ENCODE results near the gene PLK4. TPM values are rescaled to one million over a fixed set of nuclear protein-coding genes. Genes with fewer than 3 reads are reported as not detected.
"Not testable (repeated sequence)": the region's sequence is repeated elsewhere in the genome, so short reads cannot be mapped to it uniquely, and the experiment has no call there.

PLK4 gene
- total and polyA plus RNA-seq, 7 donors = 0.16 to 7.5 (median 2.9) TPM; not detected in 1

DNA sequence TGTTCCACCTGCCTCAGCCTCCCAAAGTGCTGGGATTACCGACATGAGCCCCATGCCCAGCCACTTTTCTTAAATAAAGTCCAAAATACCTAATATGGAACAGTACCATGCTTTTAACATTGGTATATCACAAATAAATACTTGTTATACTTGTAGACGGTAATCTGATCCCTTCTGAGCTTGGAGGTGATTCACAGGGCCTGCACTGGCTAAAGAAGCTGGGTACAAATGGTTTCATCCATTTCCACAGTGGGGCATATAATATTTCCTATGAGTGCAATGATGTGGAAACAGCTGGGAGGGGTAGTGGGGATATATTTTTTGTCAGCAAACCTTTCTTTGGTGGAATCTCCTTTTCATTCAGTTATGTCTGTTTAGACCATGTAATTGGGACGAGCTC is 35.8 kb downstream of the PLK4 start:
- no peak overlapping the region for H3K27ac ChIP-seq
- no peaks in the 10 kb centered on the region for H3K27me3 ChIP-seq
- no peaks in the 10 kb centered on the region for H3K9me3 ChIP-seq
- 94 to 96% methylated on average over 3 of the region's 3 CpGs for WGBS, 2 donors
- H3K4me1 ChIP-seq = no peaks in the 10 kb centered on the region
- intact Hi-C loops (cut with DNase I) = no loop called here
- no peak for TF ChIP-seq POLR2A (IDR thresholded peaks at IDR 0.05)
- no peak overlapping the region for H3K4me3 ChIP-seq
- DNase-seq = no peak
- peaks cover 0 to 51% (median 17%) of the 10 kb centered on the region in 4 donors for H3K36me3 ChIP-seq

DNA sequence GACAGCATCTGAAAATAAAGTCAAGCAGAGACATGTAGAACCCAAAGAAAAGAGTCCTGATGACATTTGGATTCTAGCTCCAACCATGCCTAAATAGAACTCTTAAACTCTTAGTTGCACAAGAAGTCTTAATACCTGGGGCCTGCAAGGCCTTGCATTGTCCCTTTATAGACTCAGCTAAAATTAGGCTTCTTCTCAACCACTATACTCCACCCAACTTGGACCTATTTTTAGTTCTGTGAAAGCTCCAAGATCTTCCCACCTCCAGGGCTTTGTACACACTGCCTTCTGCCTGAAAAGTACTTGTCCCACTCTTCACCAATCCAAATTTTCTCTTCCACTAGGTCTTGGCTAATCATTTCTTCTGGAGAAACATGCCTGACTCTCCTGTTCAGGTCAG is 36.5 kb downstream of the PLK4 start:
- no peak for DNase-seq
- intact Hi-C loops (cut with DNase I) = no loop called here
- no peak overlapping the region for H3K27ac ChIP-seq
- no peaks in the 10 kb centered on the region for H3K4me1 ChIP-seq
- H3K36me3 ChIP-seq = peaks cover 0 to 55% (median 20%) of the 10 kb centered on the region in 4 donors
- no peak overlapping the region for H3K4me3 ChIP-seq
- TF ChIP-seq, protein P1, sequence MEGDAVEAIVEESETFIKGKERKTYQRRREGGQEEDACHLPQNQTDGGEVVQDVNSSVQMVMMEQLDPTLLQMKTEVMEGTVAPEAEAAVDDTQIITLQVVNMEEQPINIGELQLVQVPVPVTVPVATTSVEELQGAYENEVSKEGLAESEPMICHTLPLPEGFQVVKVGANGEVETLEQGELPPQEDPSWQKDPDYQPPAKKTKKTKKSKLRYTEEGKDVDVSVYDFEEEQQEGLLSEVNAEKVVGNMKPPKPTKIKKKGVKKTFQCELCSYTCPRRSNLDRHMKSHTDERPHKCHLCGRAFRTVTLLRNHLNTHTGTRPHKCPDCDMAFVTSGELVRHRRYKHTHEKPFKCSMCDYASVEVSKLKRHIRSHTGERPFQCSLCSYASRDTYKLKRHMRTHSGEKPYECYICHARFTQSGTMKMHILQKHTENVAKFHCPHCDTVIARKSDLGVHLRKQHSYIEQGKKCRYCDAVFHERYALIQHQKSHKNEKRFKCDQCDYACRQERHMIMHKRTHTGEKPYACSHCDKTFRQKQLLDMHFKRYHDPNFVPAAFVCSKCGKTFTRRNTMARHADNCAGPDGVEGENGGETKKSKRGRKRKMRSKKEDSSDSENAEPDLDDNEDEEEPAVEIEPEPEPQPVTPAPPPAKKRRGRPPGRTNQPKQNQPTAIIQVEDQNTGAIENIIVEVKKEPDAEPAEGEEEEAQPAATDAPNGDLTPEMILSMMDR (IDR thresholded peaks at IDR 0.05) = no peak
- no peak for TF ChIP-seq EP300 (IDR thresholded peaks at IDR 0.05)
- TF ChIP-seq POLR2AphosphoS5 (IDR thresholded peaks at IDR 0.05) = no peak
- no peak for TF ChIP-seq POLR2A (IDR thresholded peaks at IDR 0.05)
- H3K9me3 ChIP-seq = no peaks in the 10 kb centered on the region
- H3K27me3 ChIP-seq = no peaks in the 10 kb centered on the region

GRCh38 chr4:127920521-127920920 is 39.8 kb downstream of the PLK4 start:
- Histone ChIP-seq H3K4me3 (no peak overlapping the region), H3K4me1 (no peaks in the 10 kb centered on the region), H3K36me3 (peaks cover 0 to 63% (median 20%) of the 10 kb centered on the region in 4 donors), H3K27me3 (no peaks in the 10 kb centered on the region), H3K27ac (no peak overlapping the region), H3K9me3 (no peaks in the 10 kb centered on the region)
- WGBS, 2 donors = 98% methylated on average over 3 of the region's 3 CpGs
- no peak for DNase-seq
- intact Hi-C loops (cut with DNase I) = no loop called here
- TF ChIP-seq POLR2AphosphoS5 (IDR thresholded peaks at IDR 0.05) (no peak), POLR2A (IDR thresholded peaks at IDR 0.05) (no peak), EP300 (IDR thresholded peaks at IDR 0.05) (no peak)
- TF ChIP-seq, protein P1 (IDR thresholded peaks at IDR 0.05) = no peak

DNA sequence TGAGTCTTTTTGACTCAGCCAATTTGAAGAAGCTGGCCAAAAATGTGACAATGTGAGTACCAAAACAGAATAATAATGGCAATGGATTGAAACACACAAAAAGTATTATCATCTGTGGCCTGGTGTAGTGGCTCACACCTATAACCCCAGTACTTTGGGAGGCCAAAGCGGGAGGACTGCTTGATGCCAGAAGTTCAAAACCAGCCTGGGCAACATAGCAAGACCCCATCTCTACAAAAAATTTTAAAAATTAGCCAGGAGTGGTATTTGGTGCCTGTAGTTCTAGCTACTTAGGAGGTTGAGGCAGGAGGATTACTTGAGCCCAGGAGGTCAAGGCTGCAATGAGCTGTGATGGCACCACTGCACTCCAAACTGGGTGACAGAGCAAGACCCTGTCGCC is 41.5 kb downstream of the PLK4 start:
- H3K9me3 ChIP-seq = peaks cover 0 to 5% (median 1%) of the 10 kb centered on the region in 4 donors
- WGBS, 2 donors = 99% methylated on average over 2 of the region's 2 CpGs
- TF ChIP-seq POLR2AphosphoS5 (IDR thresholded peaks at IDR 0.05) (no peak), POLR2A (IDR thresholded peaks at IDR 0.05) (no peak), EP300 (IDR thresholded peaks at IDR 0.05) (no peak)
- TF ChIP-seq, protein P1 (IDR thresholded peaks at IDR 0.05) = no peak
- H3K27ac ChIP-seq = no peak overlapping the region
- peaks cover 0 to 67% (median 20%) of the 10 kb centered on the region in 4 donors for H3K36me3 ChIP-seq
- intact Hi-C loops (cut with DNase I) = no loop called here
- H3K4me1 ChIP-seq = no peaks in the 10 kb centered on the region
- no peaks in the 10 kb centered on the region for H3K27me3 ChIP-seq
- no peak overlapping the region for H3K4me3 ChIP-seq
- DNase-seq = no peak

DNA sequence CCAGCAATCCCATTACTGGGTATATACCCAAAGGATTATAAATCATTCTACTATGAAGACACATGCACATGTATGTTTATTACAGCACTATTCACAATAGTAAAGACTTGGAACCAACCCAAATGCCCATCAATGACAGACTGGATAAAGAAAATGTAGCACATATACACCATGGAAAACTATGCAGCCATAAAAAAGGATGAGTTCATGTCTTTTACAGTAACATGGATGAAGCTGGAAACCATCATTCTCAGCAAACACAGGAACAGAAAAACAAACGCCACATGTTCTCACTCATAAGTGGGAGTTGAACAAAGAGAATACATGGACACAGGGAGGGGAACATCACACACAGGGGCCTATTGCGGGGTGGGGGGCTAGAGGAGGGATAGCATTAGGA is 45.0 kb downstream of the PLK4 start:
- intact Hi-C loops (cut with DNase I); DNase-seq; H3K27me3 ChIP-seq; H3K4me1 ChIP-seq; H3K4me3 ChIP-seq; H3K27ac ChIP-seq; H3K9me3 ChIP-seq: not testable (repeated sequence)
- 94 to 98% methylated on average over 2 of the region's 2 CpGs for WGBS, 2 donors
- peaks cover 0 to 64% (median 9%) of the 10 kb centered on the region in 4 donors for H3K36me3 ChIP-seq

- peaks cover 0 to 5% (median 1%) of the 10 kb centered on the region in 4 donors for H3K9me3 ChIP-seq
- no peaks in the 10 kb centered on the region for H3K4me1 ChIP-seq
- TF ChIP-seq POLR2AphosphoS5 (IDR thresholded peaks at IDR 0.05) (no peak), POLR2A (IDR thresholded peaks at IDR 0.05) (no peak)
- TF ChIP-seq, protein P1 (IDR thresholded peaks at IDR 0.05) = no peak
- 98% methylated on average over 1 of the region's 1 CpG for WGBS, 2 donors
- H3K36me3 ChIP-seq = peaks cover 0 to 57% (median 0%) of the 10 kb centered on the region in 4 donors
- no peak overlapping the region for H3K27ac ChIP-seq
- DNase-seq = no peak
- intact Hi-C loops (cut with DNase I) = no loop called here
- H3K27me3 ChIP-seq = no peaks in the 10 kb centered on the region
- no peak overlapping the region for H3K4me3 ChIP-seq
Observed at GRCh38 chr4:127930175-127930574, 49.5 kb downstream of the PLK4 start.

DNA sequence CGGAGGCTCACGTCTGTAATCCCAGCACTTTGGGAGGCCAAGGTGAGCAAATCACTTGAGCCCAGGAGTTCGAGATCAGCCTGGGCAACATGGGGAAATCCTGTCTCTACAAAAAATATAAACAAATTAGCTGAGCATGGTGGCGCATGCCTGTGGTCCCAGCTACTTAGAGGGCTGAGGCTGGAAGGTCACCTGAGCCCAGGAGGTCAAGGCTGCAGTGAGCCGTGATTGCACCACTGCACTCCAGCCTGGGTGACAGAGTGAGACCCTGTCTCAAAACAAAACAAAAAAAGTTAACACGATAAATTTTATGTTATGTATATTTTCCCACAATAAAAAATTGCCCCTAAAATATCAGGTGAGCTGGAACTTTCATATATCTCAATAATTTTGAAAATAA is 51.1 kb downstream of the PLK4 start:
- peaks cover 0 to 47% (median 0%) of the 10 kb centered on the region in 4 donors for H3K36me3 ChIP-seq
- intact Hi-C loops (cut with DNase I); H3K27me3 ChIP-seq; H3K4me1 ChIP-seq; H3K27ac ChIP-seq; H3K9me3 ChIP-seq; DNase-seq; H3K4me3 ChIP-seq: not testable (repeated sequence)
- WGBS, 2 donors = 94% methylated on average over 6 of the region's 6 CpGs

Data from sigmoid colon (tissue), 7 donors.